Bone marrow (tissue), 2 donors: ENCODE measurements around the gene LYPD6B.

Source experiments
- DNase-seq, 2 donors: peaks; one replicate each; lab custom pipeline; 2025; lab: John Stamatoyannopoulos, UW

LYPD6B gene

GRCh38 chr2:149119368-149119767, 80.9 kb downstream of the LYPD6B start:
- no peak for DNase-seq

- no peak for DNase-seq
Measured at GRCh38 chr2:149122516-149122915, 84.0 kb downstream of the LYPD6B start.

GRCh38 chr2:149125031-149125725, 86.7 kb downstream of the LYPD6B start:
- DNase-seq, result no peak

GRCh38 chr2:149129433-149129832, 90.9 kb downstream of the LYPD6B start:
- no peak for DNase-seq

GRCh38 chr2:149132339-149132738, 93.8 kb downstream of the LYPD6B start:
- no peak for DNase-seq

GRCh38 chr2:149132901-149133300, 94.4 kb downstream of the LYPD6B start:
- no peak for DNase-seq

- no peak for DNase-seq
Measured at GRCh38 chr2:149134335-149134923, 95.9 kb downstream of the LYPD6B start.

- no peak for DNase-seq
Measured at GRCh38 chr2:149136111-149136510, 97.6 kb downstream of the LYPD6B start.

- no peak for DNase-seq
Measured at GRCh38 chr2:149141046-149141445, 102.5 kb downstream of the LYPD6B start.

- DNase-seq, result no peak
Measured at GRCh38 chr2:149143734-149144133, 105.2 kb downstream of the LYPD6B start.

GRCh38 chr2:149145314-149146295, 107.1 kb downstream of the LYPD6B start:
- no peak for DNase-seq

- no peak for DNase-seq
Measured at GRCh38 chr2:149146876-149147275, 108.4 kb downstream of the LYPD6B start.

- DNase-seq, result no peak
Measured at GRCh38 chr2:149148194-149149006, 109.9 kb downstream of the LYPD6B start.

- DNase-seq, result no peak
Measured at GRCh38 chr2:149149007-149149297, 110.5 kb downstream of the LYPD6B start.

GRCh38 chr2:149152469-149152953, 114.0 kb downstream of the LYPD6B start:
- DNase-seq, result no peak

- DNase-seq, result no peak
Measured at GRCh38 chr2:149155196-149155969, 116.9 kb downstream of the LYPD6B start.

- DNase-seq, result no peak
Measured at GRCh38 chr2:149155988-149156387, 117.5 kb downstream of the LYPD6B start.

GRCh38 chr2:149156971-149157740, 118.7 kb downstream of the LYPD6B start:
- DNase-seq, result no peak

- no peak for DNase-seq
Measured at GRCh38 chr2:149158957-149159356, 120.5 kb downstream of the LYPD6B start.

GRCh38 chr2:149160195-149160594, 121.7 kb downstream of the LYPD6B start:
- no peak for DNase-seq
